T-cell (primary cell): ENCODE results near the gene HPSE. TPM values are rescaled to one million over a fixed set of nuclear protein-coding genes. Genes with fewer than 3 reads are reported as not detected.
A peak's percentile ranks its signal among the peaks of the same experiment; 100 is the strongest.

Experiments
- ATAC-seq, 4 experiments: fragments of 200-7000 bp in 3 of 4; fragments of 150-1000 bp in 1 of 4; cut with Tn5 transposase; replicated peaks in 1 of 4; 1 replicate in 3 of 4; 2 replicates in 1 of 4; pipeline ENCODE4 v1.10.0; 2021; ENCODE audit warnings: moderate library complexity in 3 of 4, mild to moderate bottlenecking in 2 of 4, moderate number of reproducible peaks in 1 of 4
- CTCF ChIA-PET, 2 donors: fragments of 300-600 bp; sonication (Branson Sonifier 250); formaldehyde crosslinking; loops; one replicate each; lab custom pipeline; 2022; ENCODE audit warnings: antibody characterized with exemption in 2 of 2; lab: Charles Lee
- POLR2A ChIA-PET, 2 donors: fragments of 300-600 bp; sonication (Branson Sonifier 250); formaldehyde crosslinking; loops; one replicate each; lab custom pipeline; 2022; ENCODE audit warnings: antibody characterized with exemption in 2 of 2; lab: Charles Lee
- DNase-seq, 35 experiments: peaks; one replicate each; pipeline versions ENCODE4 v3.0.0 to v3.0.0-alpha.2; 2013 to 2023
- H3K27ac ChIP-seq: one replicate; pipeline ENCODE4 v1.5.1; 2013; ENCODE audit warnings: low read length
- H3K27me3 ChIP-seq, 2 experiments: replicated peaks in 1 of 2; 1 replicate in 1 of 2; 2 replicates in 1 of 2; pipeline versions ENCODE4 v1.6.1 to v1.7.0; 2013; ENCODE audit warnings: low read length in 1 of 2, mixed read lengths in 1 of 2; ENCODE audit not compliant: control insufficient read depth in 2 of 2, insufficient read depth in 2 of 2; ENCODE audit errors: extremely low read depth in 1 of 2
- H3K36me3 ChIP-seq, 2 donors: 1 replicate in 1 of 2; 2 replicates in 1 of 2; pipeline versions ENCODE4 v1.6.1 to v1.7.0; 2013; ENCODE audit warnings: low read length in 1 of 2; ENCODE audit not compliant: control insufficient read depth in 2 of 2, insufficient read depth in 1 of 2; ENCODE audit errors: extremely low read depth in 1 of 2
- H3K4me1 ChIP-seq, 2 experiments: 1 replicate in 1 of 2; 2 replicates in 1 of 2; pipeline versions ENCODE4 v1.6.1 to v1.7.0; 2013; ENCODE audit warnings: low read length in 2 of 2, mixed read lengths in 1 of 2; ENCODE audit not compliant: insufficient read depth in 2 of 2, control insufficient read depth in 1 of 2; ENCODE audit errors: extremely low read depth in 1 of 2
- H3K4me3 ChIP-seq, 2 donors: 1 replicate in 1 of 2; 2 replicates in 1 of 2; pipeline versions ENCODE4 v1.5.1 to v1.7.0; 2013; ENCODE audit warnings: mild to moderate bottlenecking in 2 of 2, low read length in 1 of 2, moderate library complexity in 1 of 2; ENCODE audit not compliant: control insufficient read depth in 1 of 2; ENCODE audit errors: extremely low read depth in 1 of 2
- H3K9me3 ChIP-seq: 2 replicates; pipeline ENCODE4 v1.7.0; 2013
- H3K27ac Mint-ChIP-seq, 2 donors: one replicate each; pipeline ENCODE4 v1.8.0; 2020 to 2021; ENCODE audit warnings: mild to moderate bottlenecking in 2 of 2, mixed read lengths in 2 of 2
- H3K27me3 Mint-ChIP-seq, 2 donors: one replicate each; pipeline ENCODE4 v1.8.0; 2021 to 2022; ENCODE audit warnings: mixed read lengths in 2 of 2
- H3K36me3 Mint-ChIP-seq: one replicate; pipeline ENCODE4 v1.8.0; 2021; ENCODE audit warnings: mixed read lengths
- H3K4me1 Mint-ChIP-seq, 3 donors: one replicate each; pipeline ENCODE4 v1.8.0; 2020 to 2022; ENCODE audit warnings: mixed read lengths in 3 of 3, mild to moderate bottlenecking in 1 of 3
- H3K4me3 Mint-ChIP-seq, 3 donors: one replicate each; pipeline ENCODE4 v1.8.0; 2020 to 2022; ENCODE audit warnings: mild to moderate bottlenecking in 3 of 3, mixed read lengths in 3 of 3, moderate library complexity in 3 of 3
- H3K9me3 Mint-ChIP-seq, 3 donors: one replicate each; pipeline ENCODE4 v1.8.0; 2020 to 2022; ENCODE audit warnings: mixed read lengths in 3 of 3
- WGBS: methylation state at CpG from one replicate; pipeline ENCODE4 v1.1.5; 2013; ENCODE audit warnings: missing lambda C conversion rate; ENCODE audit not compliant: insufficient coverage; 5-methylcytosine and 5-hydroxymethylcytosine counted together
- total RNA-seq, 35 experiments: library from RNA in 6 of 35; stranded (reverse) in 6 of 35; fragments of 120-200 nt in 1 of 35; gene quantifications; one replicate each; pipeline versions ENCODE4 v1.2.1 to v1.2.4 and lab custom pipeline; 2013 to 2026

HPSE gene
- total RNA-seq, 5 donors from 2014 or later (not counting 1 experiment from before 2014, with no cell fraction given), result 4.5 to 7.2 (median 6.1) TPM

- CTCF ChIA-PET, result interaction anchor here (0.9 to 3.5 kb wide), 5 partner anchors 15 to 210 kb away, joined by 3 to 30 read pairs (median 8); partner anchors contain the start of gene COQ2 (in 1 of the 2)
- ATAC-seq, result peak; percentile 38 to 59 (median 52)
Observed at GRCh38 chr4:83266689-83267088, 68.0 kb downstream of the HPSE start.

GRCh38 chr4:83263106-83263505 is 71.5 kb downstream of the HPSE start:
- Mint-ChIP-seq H3K4me1 (peaks cover 9 to 22% (median 15%) of the 10 kb centered on the region in 3 donors), H3K4me3 (no peak overlapping the region), H3K9me3 (no peaks in the 10 kb centered on the region), H3K27me3 (no peaks in the 10 kb centered on the region), H3K27ac (no peak overlapping the region), H3K36me3 (peaks cover 25% of the 10 kb centered on the region)
- ChIA-PET POLR2A (interaction anchor here in 1 of 2 donors (0.6 kb wide), 1 partner anchor 247 kb away, joined by 3 read pairs; no protein-coding TSS in a partner anchor), CTCF (interaction anchor here (0.6 kb wide), 3 partner anchors 178 to 800 kb away, joined by 4 read pairs; no protein-coding TSS in a partner anchor)
- no peaks in the 10 kb centered on the region for H3K9me3 ChIP-seq
- DNase-seq, result no peak
- no peak overlapping the region for H3K4me3 ChIP-seq
- H3K4me1 ChIP-seq, result peaks cover 0 to 12% of the 10 kb centered on the region in 2 experiments
- H3K27ac ChIP-seq, result no peak overlapping the region
- ATAC-seq, result no peak
- no peaks in the 10 kb centered on the region for H3K27me3 ChIP-seq
- no CpG with 5 or more reads among the region's 1 CpG for WGBS
- H3K36me3 ChIP-seq, result peaks cover 5 to 8% of the 10 kb centered on the region in 2 donors

More at GRCh38 chr4:83266689-83267088, 68.0 kb downstream of the HPSE start:
- WGBS, result no CpG with 5 or more reads among the region's 1 CpG
- Mint-ChIP-seq H3K4me3 (no peak overlapping the region), H3K36me3 (peaks cover 30% of the 10 kb centered on the region), H3K9me3 (no peaks in the 10 kb centered on the region), H3K4me1 (peaks cover 0 to 8% (median 7%) of the 10 kb centered on the region in 3 donors), H3K27ac (no peak overlapping the region), H3K27me3 (no peaks in the 10 kb centered on the region)
- peaks cover 8 to 15% of the 10 kb centered on the region in 2 donors for H3K36me3 ChIP-seq
- no peak overlapping the region for H3K4me3 ChIP-seq
- POLR2A ChIA-PET, result interaction anchor here in 1 of 2 donors (1.0 kb wide), 1 partner anchor 14 kb away, joined by 3 read pairs; no protein-coding TSS in a partner anchor
- DNase-seq, result peak in 2 of 35 experiments; percentile 8 to 31
- no peak overlapping the region for H3K27ac ChIP-seq
- H3K4me1 ChIP-seq, result peaks cover 0 to 8% of the 10 kb centered on the region in 2 experiments
- no peaks in the 10 kb centered on the region for H3K9me3 ChIP-seq
- no peaks in the 10 kb centered on the region for H3K27me3 ChIP-seq

GRCh38 chr4:83262682-83263081 is 72.0 kb downstream of the HPSE start:
- no peak overlapping the region for H3K4me3 ChIP-seq
- H3K27ac ChIP-seq, result no peak overlapping the region
- no peak overlapping the region for H3K27ac Mint-ChIP-seq
- H3K4me1 ChIP-seq, result peaks cover 0 to 12% of the 10 kb centered on the region in 2 experiments
- H3K36me3 ChIP-seq, result peaks cover 5 to 8% of the 10 kb centered on the region in 2 donors
- no CpG with 5 or more reads among the region's 2 CpGs for WGBS
- H3K9me3 Mint-ChIP-seq, result no peaks in the 10 kb centered on the region
- H3K4me3 Mint-ChIP-seq, result no peak overlapping the region
- ChIA-PET CTCF (interaction anchor here (0.6 to 1.4 kb wide), 6 partner anchors 11 to 802 kb away, joined by 3 to 6 read pairs (median 4); no protein-coding TSS in a partner anchor), POLR2A (interaction anchor here in 1 of 2 donors (0.6 kb wide), 2 partner anchors 189 to 246 kb away, joined by 3 read pairs; no protein-coding TSS in a partner anchor)
- H3K27me3 ChIP-seq, result no peaks in the 10 kb centered on the region
- H3K27me3 Mint-ChIP-seq, result no peaks in the 10 kb centered on the region
- H3K9me3 ChIP-seq, result no peaks in the 10 kb centered on the region
- no peak for DNase-seq
- H3K36me3 Mint-ChIP-seq, result peaks cover 25% of the 10 kb centered on the region
- ATAC-seq, result no peak
- H3K4me1 Mint-ChIP-seq, result peaks cover 9 to 21% (median 13%) of the 10 kb centered on the region in 3 donors

GRCh38 chr4:83261307-83261706 is 73.3 kb downstream of the HPSE start:
- peaks cover 5 to 6% of the 10 kb centered on the region in 2 donors for H3K36me3 ChIP-seq
- no peak overlapping the region for H3K4me3 Mint-ChIP-seq
- no peaks in the 10 kb centered on the region for H3K9me3 ChIP-seq
- H3K4me3 ChIP-seq, result no peak overlapping the region
- H3K9me3 Mint-ChIP-seq, result no peaks in the 10 kb centered on the region
- H3K36me3 Mint-ChIP-seq, result peaks cover 27% of the 10 kb centered on the region
- POLR2A ChIA-PET, result interaction anchor here (0.7 to 0.8 kb wide), 2 partner anchors 91 to 540 kb away, joined by 3 to 7 read pairs; no protein-coding TSS in a partner anchor
- H3K27me3 ChIP-seq, result no peaks in the 10 kb centered on the region
- CTCF ChIA-PET, result interaction anchor here (0.7 to 2.0 kb wide), 14 partner anchors 13 to 789 kb away, joined by 3 to 28 read pairs (median 6); partner anchors contain the start of genes COPS4 (in 1 of the 2) and PLAC8 (in 1 of the 2)
- no peaks in the 10 kb centered on the region for H3K27me3 Mint-ChIP-seq
- no peak for DNase-seq
- no peak for ATAC-seq
- peaks cover 0 to 4% of the 10 kb centered on the region in 2 experiments for H3K4me1 ChIP-seq
- H3K27ac ChIP-seq, result no peak overlapping the region
- peaks cover 9 to 19% (median 11%) of the 10 kb centered on the region in 3 donors for H3K4me1 Mint-ChIP-seq
- 100% methylated on average over 2 of the region's 5 CpGs for WGBS
- H3K27ac Mint-ChIP-seq, result no peak overlapping the region

DNA sequence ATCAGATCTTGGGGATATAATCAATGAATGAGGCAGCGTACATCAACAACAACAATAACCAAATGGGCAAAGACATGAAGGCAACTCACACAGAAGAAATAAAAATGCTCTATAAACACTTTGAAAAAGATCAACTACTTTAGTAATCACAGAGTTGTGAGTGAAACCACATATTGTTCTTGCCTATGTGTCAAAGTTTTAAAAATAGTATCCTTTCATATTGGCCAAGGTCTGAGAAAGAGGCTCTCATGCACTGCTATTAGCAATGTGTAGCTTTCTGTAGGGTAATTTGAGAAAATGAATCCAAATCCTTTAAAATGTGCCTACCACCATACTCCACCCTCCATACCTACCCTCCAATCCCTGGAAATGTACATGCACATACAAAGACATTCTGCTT is 75.1 kb downstream of the HPSE start:
- H3K4me3 Mint-ChIP-seq, result no peak overlapping the region
- H3K4me1 ChIP-seq, result peaks cover 0 to 4% of the 10 kb centered on the region in 2 experiments
- ATAC-seq (no peak), DNase-seq (no peak)
- WGBS, result no CpG with 5 or more reads among the region's 1 CpG
- H3K4me3 ChIP-seq, result no peak overlapping the region
- ChIA-PET CTCF (interaction anchor here (0.9 to 2.3 kb wide), 9 partner anchors 8 to 189 kb away, joined by 4 to 17 read pairs (median 9); partner anchors contain the start of gene PLAC8 (in 1 of the 2)), POLR2A (interaction anchor here in 1 of 2 donors (0.6 kb wide), 1 partner anchor 268 kb away, joined by 9 read pairs; no protein-coding TSS in a partner anchor)
- H3K36me3 ChIP-seq, result peaks cover 5 to 6% of the 10 kb centered on the region in 2 donors
- H3K27me3 Mint-ChIP-seq, result no peaks in the 10 kb centered on the region
- H3K9me3 ChIP-seq, result no peaks in the 10 kb centered on the region
- H3K27ac ChIP-seq, result no peak overlapping the region
- no peaks in the 10 kb centered on the region for H3K9me3 Mint-ChIP-seq
- peaks cover 23% of the 10 kb centered on the region for H3K36me3 Mint-ChIP-seq
- H3K27me3 ChIP-seq, result no peaks in the 10 kb centered on the region
- H3K27ac Mint-ChIP-seq, result no peak overlapping the region
- peaks cover 8 to 18% (median 9%) of the 10 kb centered on the region in 3 donors for H3K4me1 Mint-ChIP-seq

- H3K4me1 Mint-ChIP-seq, result peaks cover 8 to 20% (median 11%) of the 10 kb centered on the region in 3 donors
- POLR2A ChIA-PET, result no interaction called here
- peaks cover 0 to 4% of the 10 kb centered on the region in 2 experiments for H3K4me1 ChIP-seq
- ATAC-seq (no peak), DNase-seq (no peak)
- no peak overlapping the region for H3K27ac Mint-ChIP-seq
- no peaks in the 10 kb centered on the region for H3K27me3 Mint-ChIP-seq
- no peak overlapping the region for H3K4me3 Mint-ChIP-seq
- peaks cover 23% of the 10 kb centered on the region for H3K36me3 Mint-ChIP-seq
- no peaks in the 10 kb centered on the region for H3K9me3 Mint-ChIP-seq
- CTCF ChIA-PET, result interaction anchor here (0.6 to 2.3 kb wide), 2 partner anchors 148 to 181 kb away, joined by 3 to 14 read pairs; no protein-coding TSS in a partner anchor
- no peaks in the 10 kb centered on the region for H3K9me3 ChIP-seq
- no peaks in the 10 kb centered on the region for H3K27me3 ChIP-seq
- H3K27ac ChIP-seq, result no peak overlapping the region
- no peak overlapping the region for H3K4me3 ChIP-seq
- peaks cover 5 to 6% of the 10 kb centered on the region in 2 donors for H3K36me3 ChIP-seq
Observed at GRCh38 chr4:83258461-83258860, 76.2 kb downstream of the HPSE start.
